C4-2B (cell line): ENCODE measurements around the gene UBL4B.

Source experiments
- ZFX ChIP-seq: fragments of 450-650 bp; IDR thresholded peaks from 2 replicates; pipeline ENCODE4 v1.6.1; 2017
- TF ChIP-seq, protein P1 (sequence below): fragments of 450-650 bp; conservative IDR thresholded peaks from 2 replicates; pipeline ENCODE4 v1.5.1; 2017; ENCODE audit warnings: mild to moderate bottlenecking

DNA sequence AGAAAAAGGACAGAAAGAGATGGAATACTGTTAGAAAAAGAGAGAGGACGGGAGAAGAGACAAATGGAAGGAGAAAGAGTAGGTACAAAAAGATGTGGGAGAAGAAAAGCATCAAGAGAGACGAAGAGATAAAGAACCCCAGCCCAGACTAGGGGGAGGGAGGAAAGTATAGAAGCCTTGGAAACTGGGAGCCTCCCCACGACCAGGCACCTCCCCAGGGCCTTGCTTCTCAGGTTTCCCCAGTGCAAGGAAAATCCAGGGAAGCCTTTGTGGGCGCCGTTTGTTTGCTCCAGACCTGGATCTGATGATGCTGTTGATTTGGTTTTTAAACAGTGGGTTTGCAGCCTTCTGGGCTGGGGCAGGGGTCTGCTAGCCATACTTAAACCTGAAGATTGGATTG, 26.6 kb upstream of the UBL4B start:
- TF ChIP-seq, protein P1, sequence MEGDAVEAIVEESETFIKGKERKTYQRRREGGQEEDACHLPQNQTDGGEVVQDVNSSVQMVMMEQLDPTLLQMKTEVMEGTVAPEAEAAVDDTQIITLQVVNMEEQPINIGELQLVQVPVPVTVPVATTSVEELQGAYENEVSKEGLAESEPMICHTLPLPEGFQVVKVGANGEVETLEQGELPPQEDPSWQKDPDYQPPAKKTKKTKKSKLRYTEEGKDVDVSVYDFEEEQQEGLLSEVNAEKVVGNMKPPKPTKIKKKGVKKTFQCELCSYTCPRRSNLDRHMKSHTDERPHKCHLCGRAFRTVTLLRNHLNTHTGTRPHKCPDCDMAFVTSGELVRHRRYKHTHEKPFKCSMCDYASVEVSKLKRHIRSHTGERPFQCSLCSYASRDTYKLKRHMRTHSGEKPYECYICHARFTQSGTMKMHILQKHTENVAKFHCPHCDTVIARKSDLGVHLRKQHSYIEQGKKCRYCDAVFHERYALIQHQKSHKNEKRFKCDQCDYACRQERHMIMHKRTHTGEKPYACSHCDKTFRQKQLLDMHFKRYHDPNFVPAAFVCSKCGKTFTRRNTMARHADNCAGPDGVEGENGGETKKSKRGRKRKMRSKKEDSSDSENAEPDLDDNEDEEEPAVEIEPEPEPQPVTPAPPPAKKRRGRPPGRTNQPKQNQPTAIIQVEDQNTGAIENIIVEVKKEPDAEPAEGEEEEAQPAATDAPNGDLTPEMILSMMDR, result no peak
- TF ChIP-seq ZFX, result no peak
